PC-3 (cell line): ENCODE data around the gene TSHZ2. TPM values are rescaled to one million over a fixed set of nuclear protein-coding genes. Genes with fewer than 3 reads are reported as not detected.
A peak's percentile ranks its signal among the peaks of the same experiment; 100 is the strongest.

ENCODE experiments used
- ATAC-seq: fragments of 200-7000 bp; cut with Tn5 transposase; 2 replicates; pipeline ENCODE4 v1.9.1; 2020; ENCODE audit warnings: mild to moderate bottlenecking, moderate library complexity
- BruUV-seq: library from RNA; stranded (reverse); fragments of 400-500 nt; replicated peaks from 2 replicates; lab custom pipeline; 2021; lab: Mats Ljungman, UMichigan
- CTCF ChIA-PET: fragments of 300-600 bp; sonication (Branson Sonifier 250); formaldehyde crosslinking; loops from one replicate; lab custom pipeline; 2022; ENCODE audit warnings: antibody characterized with exemption; lab: Charles Lee
- POLR2A ChIA-PET: fragments of 300-600 bp; sonication (Branson Sonifier 250); formaldehyde crosslinking; loops from one replicate; lab custom pipeline; 2022; ENCODE audit warnings: antibody characterized with exemption; ENCODE audit not compliant: unreplicated experiment; lab: Charles Lee
- DNase-seq: peaks from one replicate; pipeline ENCODE4 v3.0.0-alpha.2; 2015
- H2AFZ ChIP-seq: fragments of 300-600 bp; sonication (generic); 2 replicates; pipeline ENCODE4 v1.6.0; 2016; ENCODE audit warnings: antibody characterized with exemption, low read length
- H3F3A ChIP-seq: fragments of 300-600 bp; sonication (generic); one replicate; pipeline ENCODE4 v1.6.0; 2017; ENCODE audit warnings: antibody characterized with exemption, low read length, control low read depth, mild to moderate bottlenecking; ENCODE audit not compliant: unreplicated experiment
- H3K27ac ChIP-seq: fragments of 300-600 bp; sonication (generic); 2 replicates; pipeline ENCODE4 v1.5.1; 2016; ENCODE audit warnings: mild to moderate bottlenecking, low read length
- H3K27me3 ChIP-seq: fragments of 300-600 bp; sonication (generic); 2 replicates; pipeline ENCODE4 v1.6.1; 2016; ENCODE audit warnings: low read length, mixed read lengths
- H3K36me3 ChIP-seq: fragments of 300-600 bp; sonication (generic); 2 replicates; pipeline ENCODE4 v1.6.1; 2016; ENCODE audit warnings: low read depth, mixed run types, low read length, mixed read lengths
- H3K4me1 ChIP-seq: fragments of 300-600 bp; sonication (generic); 2 replicates; pipeline ENCODE4 v1.5.1; 2016; ENCODE audit warnings: low read length; ENCODE audit not compliant: insufficient read depth
- H3K4me2 ChIP-seq: fragments of 300-600 bp; sonication (generic); 2 replicates; pipeline ENCODE4 v1.6.0; 2016; ENCODE audit warnings: low read length
- H3K4me3 ChIP-seq: fragments of 300-600 bp; sonication (generic); 2 replicates; pipeline ENCODE4 v1.5.1; 2016; ENCODE audit warnings: mild to moderate bottlenecking, low read length, mixed read lengths
- H3K79me2 ChIP-seq: fragments of 300-600 bp; sonication (generic); 2 replicates; pipeline ENCODE4 v1.6.1; 2017; ENCODE audit warnings: low read length, mixed read lengths
- H3K9ac ChIP-seq: fragments of 300-600 bp; sonication (generic); 2 replicates; pipeline ENCODE4 v1.6.0; 2016; ENCODE audit warnings: mild to moderate bottlenecking, low read length
- H3K9me2 ChIP-seq: fragments of 300-600 bp; sonication (generic); replicated peaks from 2 replicates; pipeline ENCODE4 v1.6.1; 2016; ENCODE audit warnings: mixed run types, low read length, mixed read lengths
- H3K9me3 ChIP-seq: fragments of 300-600 bp; sonication (generic); 2 replicates; pipeline ENCODE4 v1.6.1; 2016; ENCODE audit warnings: low read length, mixed read lengths
- H4K20me1 ChIP-seq: fragments of 300-600 bp; sonication (generic); 2 replicates; pipeline ENCODE4 v1.6.1; 2016; ENCODE audit warnings: low read length, mixed read lengths
- EZH2 ChIP-seq: fragments of 300-600 bp; sonication (generic); IDR thresholded peaks from one replicate; pipeline ENCODE4 v1.6.1; 2017; ENCODE audit warnings: antibody characterized with exemption, mild to moderate bottlenecking, low read length; ENCODE audit not compliant: unreplicated experiment
- EZH2phosphoT487 ChIP-seq: fragments of 300-600 bp; sonication (generic); IDR thresholded peaks from 2 replicates; pipeline ENCODE4 v1.6.1; 2018; ENCODE audit warnings: mild to moderate bottlenecking, antibody characterized with exemption, low read length, borderline replicate concordance
- intact Hi-C: fragments of 100-400 bp; cut with micrococcal nuclease; formaldehyde crosslinking; loops from 2 replicates; pipeline ENCODE4 v1.9.0; 2023
- total RNA-seq: library from RNA; depleted of rRNA; stranded (reverse); fragments of >200 nt; gene quantifications from 2 replicates; pipeline ENCODE4 v1.2.3, GENCODE V29; 2014
- TF ChIP-seq, protein P1 (sequence below): fragments of 300-600 bp; sonication (generic); conservative IDR thresholded peaks from 2 replicates; pipeline ENCODE4 v1.5.1; 2017; ENCODE audit warnings: antibody characterized with exemption, low read depth, mild to moderate bottlenecking, low read length

Gene TSHZ2
- total RNA-seq, 1 experiment from 2014 or later = not detected

DNA sequence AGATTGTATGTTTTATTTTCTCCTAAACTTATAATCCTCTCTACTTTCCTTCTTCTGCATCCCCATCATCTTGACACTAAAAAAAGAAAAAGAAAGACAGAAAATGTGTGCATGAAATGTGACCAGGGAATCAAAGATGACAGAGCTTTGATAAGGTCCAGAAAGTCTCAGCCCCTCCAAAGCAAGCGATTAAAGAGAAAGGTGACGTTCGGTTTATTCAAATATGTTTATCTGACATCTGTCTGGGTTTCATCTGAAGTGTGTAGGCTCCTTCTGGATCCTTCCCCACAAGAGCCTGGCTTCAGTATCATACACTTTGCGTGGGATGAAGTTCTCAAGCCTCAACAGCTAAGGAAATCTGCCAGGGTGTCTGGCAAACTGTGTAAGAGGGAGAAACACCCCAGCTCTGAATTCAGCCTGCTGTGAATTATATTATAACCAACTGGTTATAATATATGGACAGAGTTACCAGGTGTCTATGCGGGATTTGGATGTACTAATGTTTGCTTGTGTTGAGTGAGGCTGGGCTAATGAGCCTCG is 358.5 kb downstream of the TSHZ2 start:
- ChIA-PET POLR2A (no interaction called here), CTCF (no interaction called here)
- no peak for ATAC-seq
- TF ChIP-seq EZH2phosphoT487 = no peak
- no peak for TF ChIP-seq EZH2
- TF ChIP-seq, protein P1, sequence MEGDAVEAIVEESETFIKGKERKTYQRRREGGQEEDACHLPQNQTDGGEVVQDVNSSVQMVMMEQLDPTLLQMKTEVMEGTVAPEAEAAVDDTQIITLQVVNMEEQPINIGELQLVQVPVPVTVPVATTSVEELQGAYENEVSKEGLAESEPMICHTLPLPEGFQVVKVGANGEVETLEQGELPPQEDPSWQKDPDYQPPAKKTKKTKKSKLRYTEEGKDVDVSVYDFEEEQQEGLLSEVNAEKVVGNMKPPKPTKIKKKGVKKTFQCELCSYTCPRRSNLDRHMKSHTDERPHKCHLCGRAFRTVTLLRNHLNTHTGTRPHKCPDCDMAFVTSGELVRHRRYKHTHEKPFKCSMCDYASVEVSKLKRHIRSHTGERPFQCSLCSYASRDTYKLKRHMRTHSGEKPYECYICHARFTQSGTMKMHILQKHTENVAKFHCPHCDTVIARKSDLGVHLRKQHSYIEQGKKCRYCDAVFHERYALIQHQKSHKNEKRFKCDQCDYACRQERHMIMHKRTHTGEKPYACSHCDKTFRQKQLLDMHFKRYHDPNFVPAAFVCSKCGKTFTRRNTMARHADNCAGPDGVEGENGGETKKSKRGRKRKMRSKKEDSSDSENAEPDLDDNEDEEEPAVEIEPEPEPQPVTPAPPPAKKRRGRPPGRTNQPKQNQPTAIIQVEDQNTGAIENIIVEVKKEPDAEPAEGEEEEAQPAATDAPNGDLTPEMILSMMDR = no peak
- Histone ChIP-seq H3K9me3 (no peaks in the 10 kb centered on the region), H3K4me1 (peaks cover 9% of the 10 kb centered on the region), H2AFZ (no peak overlapping the region), H3K9ac (no peak overlapping the region), H3K4me2 (no peak overlapping the region), H3K36me3 (no peaks in the 10 kb centered on the region), H3K4me3 (no peak overlapping the region), H3K27ac (no peak overlapping the region), H3K79me2 (no peaks in the 10 kb centered on the region), H3K27me3 (peaks cover 44% of the 10 kb centered on the region), H4K20me1 (no peaks in the 10 kb centered on the region), H3K9me2 (no peaks in the 10 kb centered on the region), H3F3A (no peaks in the 10 kb centered on the region)
- DNase-seq = no peak
- no TSS peak for BruUV-seq
- intact Hi-C loops = no loop called here

DNA sequence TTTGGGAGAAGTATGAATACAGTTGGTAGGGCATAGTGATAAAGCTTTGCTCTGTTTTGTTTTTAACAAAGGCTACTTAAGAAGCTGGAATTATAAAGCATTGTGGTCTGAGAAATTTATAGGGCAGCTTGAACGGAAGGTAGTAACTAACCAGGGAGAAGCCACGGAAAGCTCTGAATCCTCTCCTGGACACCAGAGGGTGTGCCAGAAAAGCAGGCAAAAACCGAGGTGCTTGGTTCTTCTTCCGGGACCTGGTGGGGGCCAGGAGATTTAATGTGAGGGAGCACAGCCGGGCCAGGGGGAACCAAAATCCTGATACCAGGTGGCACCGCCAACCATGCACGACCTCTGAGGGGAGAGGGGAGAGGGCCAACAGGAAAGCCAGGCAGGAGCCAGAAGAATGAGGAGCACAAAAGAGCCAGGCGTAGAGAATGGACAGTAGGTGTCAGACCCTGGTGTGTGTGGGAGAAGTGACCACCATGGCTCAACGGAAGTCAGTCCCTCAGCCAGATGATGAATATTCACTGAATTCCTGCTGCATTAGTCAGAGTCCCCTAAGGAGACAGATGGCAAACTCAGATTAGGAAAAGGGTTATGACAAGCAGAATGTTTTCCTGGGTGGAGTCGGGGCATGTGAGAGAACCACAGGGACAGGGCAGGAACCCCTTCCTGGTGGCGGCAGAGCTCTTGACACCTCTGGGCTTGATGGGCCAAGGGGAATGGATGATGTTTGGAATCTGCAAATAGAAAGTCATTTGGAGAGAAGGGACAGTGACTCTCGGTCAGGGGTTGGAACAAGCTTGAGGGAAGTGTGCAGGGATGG is 359.2 kb downstream of the TSHZ2 start:
- H3K9ac ChIP-seq = no peak overlapping the region
- no peaks in the 10 kb centered on the region for H3K9me3 ChIP-seq
- intact Hi-C loops = no loop called here
- H3K4me1 ChIP-seq = peaks cover 9% of the 10 kb centered on the region
- TF ChIP-seq, protein P1 = no peak
- TF ChIP-seq EZH2 = no peak
- no peak for TF ChIP-seq EZH2phosphoT487
- H3K27me3 ChIP-seq = peaks cover 42% of the 10 kb centered on the region
- CTCF ChIA-PET = no interaction called here
- ATAC-seq (peak; percentile 42), DNase-seq (peak; percentile 83)
- no peaks in the 10 kb centered on the region for H4K20me1 ChIP-seq
- no peak overlapping the region for H3K27ac ChIP-seq
- no TSS peak for BruUV-seq
- no peak overlapping the region for H2AFZ ChIP-seq
- H3K4me2 ChIP-seq = 0 out of 2 replicates have a peak overlapping the region, but pooled peaks have one; percentile 7
- no peak overlapping the region for H3K4me3 ChIP-seq
- POLR2A ChIA-PET = no interaction called here
- no peaks in the 10 kb centered on the region for H3F3A ChIP-seq
- H3K36me3 ChIP-seq = no peaks in the 10 kb centered on the region
- no peaks in the 10 kb centered on the region for H3K9me2 ChIP-seq
- no peaks in the 10 kb centered on the region for H3K79me2 ChIP-seq
